ENCODE data around the gene AGXT. TPM values are rescaled to one million over a fixed set of nuclear protein-coding genes. Genes with fewer than 3 reads are reported as not detected.

The AGXT gene
- total RNA-seq, 1 donor from 2014 or later = not detected

- H3K27me3 ChIP-seq = no peaks in the 10 kb centered on the region
- DNase-seq (peak; percentile 63), ATAC-seq (no peak)
- TF ChIP-seq, protein P1, sequence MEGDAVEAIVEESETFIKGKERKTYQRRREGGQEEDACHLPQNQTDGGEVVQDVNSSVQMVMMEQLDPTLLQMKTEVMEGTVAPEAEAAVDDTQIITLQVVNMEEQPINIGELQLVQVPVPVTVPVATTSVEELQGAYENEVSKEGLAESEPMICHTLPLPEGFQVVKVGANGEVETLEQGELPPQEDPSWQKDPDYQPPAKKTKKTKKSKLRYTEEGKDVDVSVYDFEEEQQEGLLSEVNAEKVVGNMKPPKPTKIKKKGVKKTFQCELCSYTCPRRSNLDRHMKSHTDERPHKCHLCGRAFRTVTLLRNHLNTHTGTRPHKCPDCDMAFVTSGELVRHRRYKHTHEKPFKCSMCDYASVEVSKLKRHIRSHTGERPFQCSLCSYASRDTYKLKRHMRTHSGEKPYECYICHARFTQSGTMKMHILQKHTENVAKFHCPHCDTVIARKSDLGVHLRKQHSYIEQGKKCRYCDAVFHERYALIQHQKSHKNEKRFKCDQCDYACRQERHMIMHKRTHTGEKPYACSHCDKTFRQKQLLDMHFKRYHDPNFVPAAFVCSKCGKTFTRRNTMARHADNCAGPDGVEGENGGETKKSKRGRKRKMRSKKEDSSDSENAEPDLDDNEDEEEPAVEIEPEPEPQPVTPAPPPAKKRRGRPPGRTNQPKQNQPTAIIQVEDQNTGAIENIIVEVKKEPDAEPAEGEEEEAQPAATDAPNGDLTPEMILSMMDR (IDR thresholded peaks at IDR 0.05) = no peak
- intact Hi-C loops (cut with DNase I) = no loop called here
- no peaks in the 10 kb centered on the region for H3K36me3 ChIP-seq
- H3K4me1 ChIP-seq = no peaks in the 10 kb centered on the region
- no peak overlapping the region for H3K4me3 ChIP-seq
- no peak overlapping the region for H3K27ac ChIP-seq
- no peaks in the 10 kb centered on the region for H3K9me3 ChIP-seq
Observed at GRCh38 chr2:240925568-240926515, 57.2 kb downstream of the AGXT start.

DNA sequence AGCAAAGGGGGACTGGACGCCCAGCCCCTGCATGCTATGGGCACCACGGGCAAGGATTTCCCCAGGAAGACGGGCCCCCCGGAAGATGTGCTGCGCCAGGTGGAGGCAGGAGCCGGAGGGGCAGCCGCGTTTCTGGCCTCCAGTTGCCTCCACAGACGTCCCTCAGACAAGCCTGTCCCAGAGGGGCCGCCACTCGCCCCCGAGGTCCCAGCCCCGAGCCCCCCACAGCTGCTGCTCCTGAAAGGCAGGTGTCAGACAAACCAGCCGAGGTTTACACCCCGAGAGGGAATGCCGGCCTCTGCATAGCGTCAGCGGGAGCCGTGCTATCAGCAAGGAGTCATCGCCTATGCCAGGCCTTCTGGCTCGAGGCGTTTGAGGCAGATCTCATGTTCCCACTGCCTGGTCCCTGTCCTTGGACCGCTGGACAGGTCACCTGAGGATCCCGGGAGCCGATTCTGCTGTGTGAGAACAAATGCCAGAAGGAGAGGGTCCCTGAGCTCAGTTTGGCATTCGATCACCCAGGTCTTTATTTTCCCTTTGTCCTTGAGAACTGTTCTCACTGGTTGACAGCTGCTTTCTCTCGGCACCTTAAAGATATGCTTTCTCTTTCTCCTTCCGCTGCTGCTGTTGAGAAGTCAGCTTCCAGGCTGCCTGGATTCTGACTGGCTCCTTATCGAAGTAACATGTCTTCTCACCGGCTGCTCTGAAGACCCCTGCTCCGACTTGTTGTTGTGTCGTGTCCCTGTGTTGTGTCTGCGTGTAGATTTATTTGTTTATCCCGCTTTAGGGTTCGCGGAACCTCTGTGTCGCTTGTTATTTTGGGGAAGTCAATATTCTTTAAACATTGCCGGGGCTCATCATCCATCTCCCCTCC lies 58.1 kb downstream of the AGXT start:
- TF ChIP-seq, protein P1 (IDR thresholded peaks at IDR 0.05) = no peak
- Histone ChIP-seq H3K27ac (peak overlapping the region; percentile 49), H3K36me3 (no peaks in the 10 kb centered on the region), H3K4me3 (peak overlapping the region; percentile 9), H3K4me1 (no peaks in the 10 kb centered on the region), H3K9me3 (no peaks in the 10 kb centered on the region), H3K27me3 (no peaks in the 10 kb centered on the region)
- no peak for ATAC-seq
- intact Hi-C loops (cut with DNase I) = no loop called here
- peak; percentile 63 for DNase-seq

DNA sequence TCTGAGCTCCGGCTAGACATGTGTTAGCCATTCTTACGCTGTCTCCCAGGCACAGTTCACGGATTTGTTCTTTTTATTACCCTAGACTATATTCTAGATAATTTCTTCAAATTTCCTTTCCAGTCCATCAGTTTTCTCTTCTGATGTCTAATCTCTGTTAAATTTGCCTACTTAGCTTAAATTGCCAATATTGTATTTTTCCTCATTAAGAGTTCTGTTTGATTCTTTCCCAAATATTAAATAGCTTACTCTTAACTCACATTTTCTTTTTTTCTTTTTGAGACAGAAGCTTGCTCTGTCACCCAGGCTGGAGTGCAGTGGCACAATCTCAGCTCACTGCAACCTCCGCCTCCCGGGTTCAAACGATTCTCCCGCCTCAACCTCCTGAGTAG lies 58.8 kb downstream of the AGXT start:
- no peaks in the 10 kb centered on the region for H3K4me1 ChIP-seq
- H3K27ac ChIP-seq = no peak overlapping the region
- no peaks in the 10 kb centered on the region for H3K9me3 ChIP-seq
- H3K4me3 ChIP-seq = peak overlapping the region; percentile 9
- DNase-seq (no peak), ATAC-seq (no peak)
- TF ChIP-seq, protein P1 (IDR thresholded peaks at IDR 0.05) = no peak
- no peaks in the 10 kb centered on the region for H3K27me3 ChIP-seq
- intact Hi-C loops (cut with DNase I) = no loop called here
- H3K36me3 ChIP-seq = no peaks in the 10 kb centered on the region

- ATAC-seq = no peak
- Histone ChIP-seq H3K36me3 (no peaks in the 10 kb centered on the region), H3K27me3 (no peaks in the 10 kb centered on the region), H3K4me1 (no peaks in the 10 kb centered on the region), H3K27ac (no peak overlapping the region), H3K9me3 (no peaks in the 10 kb centered on the region), H3K4me3 (no peak overlapping the region)
- TF ChIP-seq, protein P1 (IDR thresholded peaks at IDR 0.05) = no peak
- peak; percentile 45 for DNase-seq
- intact Hi-C loops (cut with DNase I) = no loop called here
Observed at GRCh38 chr2:240928476-240929363, 60.1 kb downstream of the AGXT start.
